OCI-LY1 (cell line): ENCODE results near the gene TBC1D20.
A peak's percentile ranks its signal among the peaks of the same experiment; 100 is the strongest.

Experiments
- H2AFZ ChIP-seq: fragments of 200-600 bp; sonication (generic), shearing (Covaris generic); 2 replicates; pipeline ENCODE4 v1.6.0; 2014; ENCODE audit warnings: antibody characterized with exemption, mild to moderate bottlenecking, low read length
- H3F3A ChIP-seq: fragments of 200-600 bp; sonication (generic), shearing (Covaris generic); 2 replicates; pipeline ENCODE4 v1.6.0; 2014; ENCODE audit warnings: mild to moderate bottlenecking, antibody characterized with exemption, low read length, moderate library complexity; ENCODE audit not compliant: insufficient read depth
- H3K27ac ChIP-seq: fragments of 200-600 bp; sonication (generic); 2 replicates; pipeline ENCODE4 v1.5.1; 2014; ENCODE audit warnings: low read length, mixed run types, mild to moderate bottlenecking, low read depth; ENCODE audit not compliant: poor library complexity, severe bottlenecking
- H3K27me3 ChIP-seq: fragments of 200-600 bp; sonication (generic); 2 replicates; pipeline ENCODE4 v1.6.0; 2014; ENCODE audit warnings: antibody characterized with exemption, mild to moderate bottlenecking, low read length, moderate library complexity; ENCODE audit not compliant: insufficient read depth
- H3K36me3 ChIP-seq: fragments of 200-600 bp; sonication (generic); 2 replicates; pipeline ENCODE4 v1.6.1; 2014; ENCODE audit warnings: mild to moderate bottlenecking, antibody characterized with exemption, low read length, moderate library complexity, mixed read lengths; ENCODE audit not compliant: insufficient read depth
- H3K4me1 ChIP-seq: fragments of 200-600 bp; sonication (generic); 2 replicates; pipeline ENCODE4 v1.5.1; 2014; ENCODE audit warnings: mild to moderate bottlenecking, low read length, moderate library complexity; ENCODE audit not compliant: insufficient read depth, severe bottlenecking
- H3K4me2 ChIP-seq: fragments of 200-600 bp; sonication (generic), shearing (Covaris generic); 2 replicates; pipeline ENCODE4 v1.6.1; 2014; ENCODE audit warnings: low read length
- H3K4me3 ChIP-seq: fragments of 200-600 bp; sonication (generic); 2 replicates; pipeline ENCODE4 v1.5.1; 2014; ENCODE audit warnings: low read length, low read depth, mild to moderate bottlenecking, mixed read lengths; ENCODE audit not compliant: poor library complexity, severe bottlenecking
- H3K79me2 ChIP-seq: fragments of 200-600 bp; shearing (Covaris generic); 2 replicates; pipeline ENCODE4 v1.6.1; 2016; ENCODE audit warnings: mixed run types, low read length, mixed read lengths; ENCODE audit not compliant: insufficient read depth
- H3K9ac ChIP-seq: fragments of 200-600 bp; sonication (generic), shearing (Covaris generic); 2 replicates; pipeline ENCODE4 v1.6.1; 2014; ENCODE audit warnings: mild to moderate bottlenecking, low read length, mixed read lengths
- H3K9me2 ChIP-seq: fragments of 200-600 bp; sonication (generic), shearing (Covaris generic); 2 replicates; pipeline ENCODE4 v1.6.1; 2014; ENCODE audit warnings: low read depth, mild to moderate bottlenecking, low read length, mixed read lengths
- H3K9me3 ChIP-seq: fragments of 200-600 bp; shearing (Covaris generic); 2 replicates; pipeline ENCODE4 v1.6.1; 2014; ENCODE audit warnings: low read length, mixed read lengths
- H4K20me1 ChIP-seq: fragments of 200-600 bp; sonication (generic), shearing (Covaris generic); 2 replicates; pipeline ENCODE4 v1.6.0; 2016; ENCODE audit warnings: mild to moderate bottlenecking, low read length; ENCODE audit not compliant: insufficient read depth
- CTCF ChIP-seq: fragments of 200-600 bp; sonication (generic), shearing (Covaris generic); IDR thresholded peaks from 2 replicates; pipeline ENCODE4 v1.5.1; 2017; ENCODE audit warnings: mild to moderate bottlenecking, antibody characterized with exemption, low read length, moderate library complexity, mixed read lengths
- EZH2 ChIP-seq: fragments of 200-600 bp; sonication (generic), shearing (Covaris generic); IDR thresholded peaks from 2 replicates; pipeline ENCODE4 v1.8.0; 2017; ENCODE audit warnings: borderline replicate concordance, mixed run types, mild to moderate bottlenecking, antibody characterized with exemption, low read length, moderate library complexity, mixed read lengths

The TBC1D20 gene

GRCh38 chr20:481167-481566, 18.8 kb upstream of the TBC1D20 start:
- peaks cover 79% of the 10 kb centered on the region for H3K36me3 ChIP-seq

GRCh38 chr20:480044-480443, 17.7 kb upstream of the TBC1D20 start:
- Histone ChIP-seq H3K9ac (no peak overlapping the region), H3K4me2 (no peak overlapping the region), H3K36me3 (peaks cover 67% of the 10 kb centered on the region), H3K79me2 (no peaks in the 10 kb centered on the region), H2AFZ (no peak overlapping the region), H3K27me3 (no peaks in the 10 kb centered on the region), H3K4me1 (no peaks in the 10 kb centered on the region), H3F3A (no peaks in the 10 kb centered on the region; the same call in 1 of the 2 replicates), H4K20me1 (no peaks in the 10 kb centered on the region), H3K9me2 (no peaks in the 10 kb centered on the region), H3K4me3 (no peak overlapping the region), H3K27ac (no peak overlapping the region), H3K9me3 (no peaks in the 10 kb centered on the region)
- TF ChIP-seq EZH2 (no peak), CTCF (no peak)

More at GRCh38 chr20:481167-481566, 18.8 kb upstream of the TBC1D20 start:
- Histone ChIP-seq H2AFZ (no peak overlapping the region), H3K4me3 (no peak overlapping the region), H3K79me2 (no peaks in the 10 kb centered on the region), H4K20me1 (no peaks in the 10 kb centered on the region), H3K9ac (no peak overlapping the region), H3F3A (no peaks in the 10 kb centered on the region; the same call in 1 of the 2 replicates), H3K27ac (no peak overlapping the region), H3K9me2 (no peaks in the 10 kb centered on the region), H3K27me3 (no peaks in the 10 kb centered on the region), H3K9me3 (no peaks in the 10 kb centered on the region), H3K4me2 (no peak overlapping the region), H3K4me1 (no peaks in the 10 kb centered on the region)
- no peak for TF ChIP-seq EZH2

GRCh38 chr20:479487-479886, 17.2 kb upstream of the TBC1D20 start:
- H4K20me1 ChIP-seq, result no peaks in the 10 kb centered on the region
- H3K9me2 ChIP-seq, result no peaks in the 10 kb centered on the region
- H3K4me3 ChIP-seq, result no peak overlapping the region
- H3K4me2 ChIP-seq, result no peak overlapping the region
- no peaks in the 10 kb centered on the region for H3K79me2 ChIP-seq
- no peaks in the 10 kb centered on the region for H3K9me3 ChIP-seq
- H3K4me1 ChIP-seq, result no peaks in the 10 kb centered on the region
- H3K36me3 ChIP-seq, result peaks cover 65% of the 10 kb centered on the region
- no peaks in the 10 kb centered on the region; the same call in 1 of the 2 replicates for H3F3A ChIP-seq
- H3K27ac ChIP-seq, result no peak overlapping the region
- no peaks in the 10 kb centered on the region for H3K27me3 ChIP-seq
- no peak overlapping the region for H3K9ac ChIP-seq
- H2AFZ ChIP-seq, result no peak overlapping the region
- TF ChIP-seq CTCF, result no peak
- no peak for TF ChIP-seq EZH2

- H3K9me2 ChIP-seq, result no peaks in the 10 kb centered on the region
- H4K20me1 ChIP-seq, result no peaks in the 10 kb centered on the region
- H3K4me1 ChIP-seq, result no peaks in the 10 kb centered on the region
- H3K4me3 ChIP-seq, result no peak overlapping the region
- H2AFZ ChIP-seq, result no peak overlapping the region
- no peaks in the 10 kb centered on the region for H3K79me2 ChIP-seq
- peak; percentile 72 for TF ChIP-seq CTCF
- no peak for TF ChIP-seq EZH2
- no peak overlapping the region for H3K9ac ChIP-seq
- H3K27me3 ChIP-seq, result no peaks in the 10 kb centered on the region
- H3F3A ChIP-seq, result no peaks in the 10 kb centered on the region; the same call in 1 of the 2 replicates
- H3K9me3 ChIP-seq, result no peaks in the 10 kb centered on the region
- H3K36me3 ChIP-seq, result peaks cover 60% of the 10 kb centered on the region
- H3K27ac ChIP-seq, result no peak overlapping the region
- no peak overlapping the region for H3K4me2 ChIP-seq
These were observed 16.7 kb upstream of the TBC1D20 start for GRCh38 chr20:478949-479429.
